NCI-H146 (cell line): Measurements from ENCODE around the gene CFAP77.

ENCODE experiments used
- DNase-seq: peaks from one replicate; lab custom pipeline; 2025; lab: John Stamatoyannopoulos, UW

CFAP77 gene

GRCh38 chr9:132451276-132451675 lies 41.3 kb downstream of the CFAP77 start:
- DNase-seq, result no peak

GRCh38 chr9:132456241-132456640 lies 46.2 kb downstream of the CFAP77 start:
- no peak for DNase-seq

GRCh38 chr9:132457504-132458236 lies 47.7 kb downstream of the CFAP77 start:
- DNase-seq, result no peak

- DNase-seq, result no peak
These were observed 48.4 kb downstream of the CFAP77 start for GRCh38 chr9:132458432-132458831.

GRCh38 chr9:132459661-132460060 lies 49.6 kb downstream of the CFAP77 start:
- no peak for DNase-seq

- no peak for DNase-seq
These were observed 50.2 kb downstream of the CFAP77 start for GRCh38 chr9:132460240-132460639.

GRCh38 chr9:132461281-132461896 lies 51.4 kb downstream of the CFAP77 start:
- no peak for DNase-seq

- no peak for DNase-seq
These were observed 52.0 kb downstream of the CFAP77 start for GRCh38 chr9:132461971-132462370.

- DNase-seq, result no peak
These were observed 54.5 kb downstream of the CFAP77 start for GRCh38 chr9:132464547-132464946.

GRCh38 chr9:132465131-132465635 lies 55.2 kb downstream of the CFAP77 start:
- DNase-seq, result no peak

GRCh38 chr9:132472199-132472598 lies 62.2 kb downstream of the CFAP77 start:
- peak; percentile 51 for DNase-seq

- DNase-seq, result no peak
These were observed 62.6 kb downstream of the CFAP77 start for GRCh38 chr9:132472599-132472998.

- DNase-seq, result no peak
These were observed 64.2 kb downstream of the CFAP77 start for GRCh38 chr9:132474253-132474652.

- no peak for DNase-seq
These were observed 68.5 kb downstream of the CFAP77 start for GRCh38 chr9:132478353-132479050.

GRCh38 chr9:132479733-132480132 lies 69.7 kb downstream of the CFAP77 start:
- no peak for DNase-seq

- no peak for DNase-seq
These were observed 71.2 kb downstream of the CFAP77 start for GRCh38 chr9:132481053-132481849.

GRCh38 chr9:132482196-132482813 lies 72.3 kb downstream of the CFAP77 start:
- DNase-seq, result no peak

- peak; percentile 4 for DNase-seq
These were observed 75.4 kb downstream of the CFAP77 start for GRCh38 chr9:132485393-132485792.

- DNase-seq, result no peak
These were observed 76.8 kb downstream of the CFAP77 start for GRCh38 chr9:132486706-132487350.

GRCh38 chr9:132487351-132487791 lies 77.4 kb downstream of the CFAP77 start:
- DNase-seq, result no peak

GRCh38 chr9:132487980-132488535 lies 78.0 kb downstream of the CFAP77 start:
- DNase-seq, result no peak
